Gastroesophageal sphincter (tissue), 3 donors: ENCODE measurements around the gene GALNT17.

Source experiments
- CTCF ChIP-seq, 4 experiments: fragments of 200-600 bp in 2 of 4; fragments of 450-650 bp in 2 of 4; sonication (generic) in 1 of 4; IDR thresholded peaks; one replicate each; pipeline ENCODE4 v1.5.1; 2017 to 2019; ENCODE audit warnings: antibody characterized with exemption in 4 of 4, mild to moderate bottlenecking in 2 of 4, moderate library complexity in 2 of 4
- EP300 ChIP-seq: sonication (generic); formaldehyde crosslinking; IDR thresholded peaks from one replicate; pipeline ENCODE4 v1.6.1; 2017; ENCODE audit warnings: antibody characterized with exemption, mild to moderate bottlenecking
- POLR2A ChIP-seq, 2 donors: fragments of 450-650 bp; IDR thresholded peaks; one replicate each; pipeline ENCODE4 v1.6.1; 2017; ENCODE audit warnings: antibody characterized with exemption in 2 of 2, mild to moderate bottlenecking in 2 of 2, moderate library complexity in 1 of 2
- POLR2AphosphoS5 ChIP-seq: sonication (generic); formaldehyde crosslinking; IDR thresholded peaks from one replicate; pipeline ENCODE4 v1.6.1; 2017; ENCODE audit warnings: antibody characterized with exemption

GRCh38 chr7:71216211-71216610, 84.3 kb downstream of the GALNT17 start:
- TF ChIP-seq CTCF (IDR thresholded peaks at IDR 0.05), result no peak
- TF ChIP-seq POLR2AphosphoS5, result no peak
- TF ChIP-seq POLR2A (IDR thresholded peaks at IDR 0.05), result no peak
- no peak for TF ChIP-seq EP300
